Esophagus muscularis mucosa (tissue), 4 donors: Measurements from ENCODE around the gene UNC45B.

ENCODE experiments used
- EP300 ChIP-seq: sonication (generic); formaldehyde crosslinking; IDR thresholded peaks from one replicate; pipeline ENCODE4 v1.6.1; 2017; ENCODE audit warnings: antibody characterized with exemption
- POLR2A ChIP-seq: fragments of 450-650 bp; IDR thresholded peaks from one replicate; pipeline ENCODE4 v1.6.1; 2017; ENCODE audit warnings: antibody characterized with exemption, moderate library complexity, mild to moderate bottlenecking, low read depth
- POLR2AphosphoS5 ChIP-seq, 2 donors: sonication (generic); formaldehyde crosslinking; IDR thresholded peaks; one replicate each; pipeline ENCODE4 v1.6.1; 2017; ENCODE audit warnings: antibody characterized with exemption in 2 of 2
- TF ChIP-seq, protein P1 (sequence below), 3 experiments: fragments of 200-600 bp in 2 of 3; fragments of 450-650 bp in 1 of 3; sonication (generic) in 2 of 3; IDR thresholded peaks; one replicate each; pipeline ENCODE4 v1.5.1; 2017 to 2019; ENCODE audit warnings: antibody characterized with exemption in 3 of 3, mild to moderate bottlenecking in 2 of 3, moderate library complexity in 1 of 3

DNA sequence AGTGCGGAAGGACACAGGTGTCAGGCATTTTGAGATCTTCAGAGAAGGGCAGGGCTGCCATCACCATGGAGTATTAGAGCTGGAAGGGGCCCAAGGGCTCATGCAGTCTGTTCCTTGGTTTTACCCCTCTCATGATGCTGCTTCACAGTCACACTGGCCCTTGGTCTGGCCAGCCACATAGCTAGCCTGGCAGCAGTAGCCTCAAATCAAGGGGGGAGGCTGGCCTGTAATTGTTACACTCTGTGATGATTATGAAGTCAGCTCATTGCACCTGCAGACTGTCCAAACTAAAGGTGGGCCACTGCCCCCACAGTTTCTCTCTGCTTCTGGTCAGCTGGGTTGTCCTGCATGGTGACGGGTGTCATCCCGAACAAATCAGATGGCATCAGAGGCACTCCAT lies 26.3 kb upstream of the UNC45B start, which contains the start of gene FNDC8:
- TF ChIP-seq POLR2A (no peak), POLR2AphosphoS5 (IDR thresholded peaks at IDR 0.05) (no peak), EP300 (no peak)
- TF ChIP-seq, protein P1, sequence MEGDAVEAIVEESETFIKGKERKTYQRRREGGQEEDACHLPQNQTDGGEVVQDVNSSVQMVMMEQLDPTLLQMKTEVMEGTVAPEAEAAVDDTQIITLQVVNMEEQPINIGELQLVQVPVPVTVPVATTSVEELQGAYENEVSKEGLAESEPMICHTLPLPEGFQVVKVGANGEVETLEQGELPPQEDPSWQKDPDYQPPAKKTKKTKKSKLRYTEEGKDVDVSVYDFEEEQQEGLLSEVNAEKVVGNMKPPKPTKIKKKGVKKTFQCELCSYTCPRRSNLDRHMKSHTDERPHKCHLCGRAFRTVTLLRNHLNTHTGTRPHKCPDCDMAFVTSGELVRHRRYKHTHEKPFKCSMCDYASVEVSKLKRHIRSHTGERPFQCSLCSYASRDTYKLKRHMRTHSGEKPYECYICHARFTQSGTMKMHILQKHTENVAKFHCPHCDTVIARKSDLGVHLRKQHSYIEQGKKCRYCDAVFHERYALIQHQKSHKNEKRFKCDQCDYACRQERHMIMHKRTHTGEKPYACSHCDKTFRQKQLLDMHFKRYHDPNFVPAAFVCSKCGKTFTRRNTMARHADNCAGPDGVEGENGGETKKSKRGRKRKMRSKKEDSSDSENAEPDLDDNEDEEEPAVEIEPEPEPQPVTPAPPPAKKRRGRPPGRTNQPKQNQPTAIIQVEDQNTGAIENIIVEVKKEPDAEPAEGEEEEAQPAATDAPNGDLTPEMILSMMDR (IDR thresholded peaks at IDR 0.05): no peak
